PFSK-1 (cell line): Measurements from ENCODE around the gene SYNDIG1.

Source experiments
- FOXP2 ChIP-seq: optimal IDR thresholded peaks from 2 replicates; pipeline ENCODE3; 2011; ENCODE audit warnings: borderline replicate concordance, control low read depth, inconsistent platforms; ENCODE audit not compliant: insufficient read depth; ENCODE audit errors: extremely low read length, extremely low read depth
- POLR2AphosphoS5 ChIP-seq: IDR thresholded peaks from 2 replicates; pipeline ENCODE4 v1.6.1; 2012; ENCODE audit warnings: low read depth, mild to moderate bottlenecking, control low read depth, low read length, moderate library complexity
- SIN3A ChIP-seq: IDR thresholded peaks from 2 replicates; pipeline ENCODE4 v1.6.1; 2012; ENCODE audit warnings: mild to moderate bottlenecking, low read length, moderate library complexity, borderline replicate concordance; ENCODE audit not compliant: insufficient read depth
- TAF1 ChIP-seq: IDR thresholded peaks from 2 replicates; pipeline ENCODE4 v1.6.1; 2012; ENCODE audit warnings: low read length, control low read depth, borderline replicate concordance; ENCODE audit not compliant: insufficient read depth
- TF ChIP-seq, protein P1 (sequence below), 2 experiments: IDR thresholded peaks; 2 replicates each; pipeline versions ENCODE4 v1.6.1 to v1.8.0; 2011 to 2012; ENCODE audit warnings: low read depth in 2 of 2, low read length in 2 of 2, control low read depth in 1 of 2, inconsistent platforms in 1 of 2, mild to moderate bottlenecking in 1 of 2, moderate library complexity in 1 of 2; ENCODE audit not compliant: insufficient read depth in 1 of 2

The SYNDIG1 gene

DNA sequence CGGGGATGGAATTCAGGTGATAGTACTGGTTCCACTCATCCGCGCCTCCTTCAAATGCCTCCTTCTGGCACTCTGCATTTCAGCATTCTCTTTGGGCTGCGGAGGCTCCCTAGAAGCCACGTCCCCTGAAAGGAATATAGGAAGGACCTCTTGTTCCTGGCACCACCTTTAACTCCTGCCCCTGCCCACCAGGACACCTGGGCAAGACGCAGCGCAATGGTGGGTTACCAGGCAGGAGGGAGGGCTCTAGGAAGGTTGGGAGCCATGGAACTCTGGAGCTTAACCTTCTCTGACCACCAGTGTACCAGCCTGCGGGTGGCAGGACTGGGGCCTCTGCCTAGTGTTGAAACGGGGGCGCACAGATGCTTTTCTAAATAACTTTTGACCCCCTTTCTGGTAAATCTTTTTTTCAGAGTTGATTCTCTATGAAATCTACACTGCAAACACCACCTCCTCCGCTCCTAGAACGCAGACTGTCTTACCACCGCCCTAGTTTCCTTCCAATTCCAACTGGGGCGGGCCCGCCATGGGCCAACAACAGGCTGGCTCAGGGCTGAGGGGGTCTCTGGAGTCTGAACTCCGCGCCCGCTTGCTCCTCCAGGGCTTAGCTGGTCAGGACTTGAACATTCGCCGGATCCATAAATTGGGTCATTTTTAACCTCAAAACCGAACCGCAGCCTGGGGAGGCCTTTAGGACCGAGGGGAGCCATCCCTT is 871 bp upstream of the SYNDIG1 start:
- TF ChIP-seq SIN3A: no peak

- TF ChIP-seq, protein P1, sequence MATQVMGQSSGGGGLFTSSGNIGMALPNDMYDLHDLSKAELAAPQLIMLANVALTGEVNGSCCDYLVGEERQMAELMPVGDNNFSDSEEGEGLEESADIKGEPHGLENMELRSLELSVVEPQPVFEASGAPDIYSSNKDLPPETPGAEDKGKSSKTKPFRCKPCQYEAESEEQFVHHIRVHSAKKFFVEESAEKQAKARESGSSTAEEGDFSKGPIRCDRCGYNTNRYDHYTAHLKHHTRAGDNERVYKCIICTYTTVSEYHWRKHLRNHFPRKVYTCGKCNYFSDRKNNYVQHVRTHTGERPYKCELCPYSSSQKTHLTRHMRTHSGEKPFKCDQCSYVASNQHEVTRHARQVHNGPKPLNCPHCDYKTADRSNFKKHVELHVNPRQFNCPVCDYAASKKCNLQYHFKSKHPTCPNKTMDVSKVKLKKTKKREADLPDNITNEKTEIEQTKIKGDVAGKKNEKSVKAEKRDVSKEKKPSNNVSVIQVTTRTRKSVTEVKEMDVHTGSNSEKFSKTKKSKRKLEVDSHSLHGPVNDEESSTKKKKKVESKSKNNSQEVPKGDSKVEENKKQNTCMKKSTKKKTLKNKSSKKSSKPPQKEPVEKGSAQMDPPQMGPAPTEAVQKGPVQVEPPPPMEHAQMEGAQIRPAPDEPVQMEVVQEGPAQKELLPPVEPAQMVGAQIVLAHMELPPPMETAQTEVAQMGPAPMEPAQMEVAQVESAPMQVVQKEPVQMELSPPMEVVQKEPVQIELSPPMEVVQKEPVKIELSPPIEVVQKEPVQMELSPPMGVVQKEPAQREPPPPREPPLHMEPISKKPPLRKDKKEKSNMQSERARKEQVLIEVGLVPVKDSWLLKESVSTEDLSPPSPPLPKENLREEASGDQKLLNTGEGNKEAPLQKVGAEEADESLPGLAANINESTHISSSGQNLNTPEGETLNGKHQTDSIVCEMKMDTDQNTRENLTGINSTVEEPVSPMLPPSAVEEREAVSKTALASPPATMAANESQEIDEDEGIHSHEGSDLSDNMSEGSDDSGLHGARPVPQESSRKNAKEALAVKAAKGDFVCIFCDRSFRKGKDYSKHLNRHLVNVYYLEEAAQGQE (IDR thresholded peaks at IDR 0.05; ENCODE audit: insufficient read depth in 1 of 2, low read depth in 2 of 2, low read length in 2 of 2): no peak
- TF ChIP-seq POLR2AphosphoS5 (no peak), TAF1 (no peak), SIN3A (no peak), FOXP2 (no peak)
These were observed 691 bp downstream of the SYNDIG1 start for GRCh38 chr20:24469894-24470745.

- TF ChIP-seq POLR2AphosphoS5: no peak
- TF ChIP-seq FOXP2: no peak
- TF ChIP-seq SIN3A: no peak
- TF ChIP-seq TAF1: no peak
- TF ChIP-seq, protein P1 (IDR thresholded peaks at IDR 0.05; ENCODE audit: insufficient read depth in 1 of 2, low read depth in 2 of 2, low read length in 2 of 2): no peak
These were observed 1.5 kb downstream of the SYNDIG1 start for GRCh38 chr20:24470746-24471582.

GRCh38 chr20:24472426-24472825 is 3.0 kb downstream of the SYNDIG1 start:
- TF ChIP-seq, protein P1 (IDR thresholded peaks at IDR 0.05; ENCODE audit: insufficient read depth in 1 of 2, low read depth in 2 of 2, low read length in 2 of 2): no peak
- TF ChIP-seq TAF1: no peak
- TF ChIP-seq FOXP2: no peak
- TF ChIP-seq POLR2AphosphoS5: no peak
- TF ChIP-seq SIN3A: no peak
